HepG2 (cell line): Measurements from ENCODE around the gene CYP26A1. TPM values are rescaled to one million over a fixed set of nuclear protein-coding genes. Genes with fewer than 3 reads are reported as not detected.
A peak's percentile ranks its signal among the peaks of the same experiment; 100 is the strongest.

ENCODE experiments used
- ARID5B ChIP-seq: IDR thresholded peaks from 2 replicates; pipeline ENCODE4 v1.4.0; 2020; ENCODE audit warnings: mild to moderate bottlenecking, missing genetic modification reagents
- ATAD3A ChIP-seq: sonication (generic); formaldehyde crosslinking; IDR thresholded peaks from 2 replicates; pipeline ENCODE4 v1.4.0; 2020; ENCODE audit warnings: missing genetic modification reagents
- BHLHE40 ChIP-seq: IDR thresholded peaks from 2 replicates; pipeline ENCODE4 v1.6.1; 2011; ENCODE audit warnings: low read length, improper control_type of control experiment
- BORCS8-MEF2B ChIP-seq: sonication (generic); formaldehyde crosslinking; IDR thresholded peaks from 2 replicates; pipeline ENCODE4 v1.8.0; 2022; ENCODE audit warnings: mild to moderate bottlenecking, missing genetic modification reagents
- CREBL2 ChIP-seq: sonication (generic); formaldehyde crosslinking; IDR thresholded peaks from 2 replicates; pipeline ENCODE4 v1.8.1; 2023; ENCODE audit warnings: missing genetic modification reagents, mild to moderate bottlenecking, borderline replicate concordance
- ERF ChIP-seq: IDR thresholded peaks from 2 replicates; pipeline ENCODE4 v1.6.1; 2018; ENCODE audit warnings: missing biosample characterization, missing genetic modification reagents
- HOXD1 ChIP-seq: sonication (generic); formaldehyde crosslinking; IDR thresholded peaks from 2 replicates; pipeline ENCODE4 v1.5.0; 2020; ENCODE audit warnings: missing genetic modification reagents
- MAFF ChIP-seq: IDR thresholded peaks from 2 replicates; pipeline ENCODE4 v1.6.1; 2011; ENCODE audit warnings: low read depth, low read length, improper control_type of control experiment
- MXD4 ChIP-seq: IDR thresholded peaks from 2 replicates; pipeline ENCODE4 v1.6.1; 2016; ENCODE audit warnings: mild to moderate bottlenecking, missing biosample characterization, missing genetic modification reagents
- NKX3-1 ChIP-seq: sonication (generic); formaldehyde crosslinking; IDR thresholded peaks from 2 replicates; pipeline ENCODE4 v1.5.0; 2020; ENCODE audit warnings: missing genetic modification reagents
- NR0B2 ChIP-seq: sonication (generic); formaldehyde crosslinking; IDR thresholded peaks from 2 replicates; pipeline ENCODE4 v1.4.0; 2020; ENCODE audit warnings: mild to moderate bottlenecking, missing genetic modification reagents
- SATB2 ChIP-seq: sonication (generic); formaldehyde crosslinking; IDR thresholded peaks from 2 replicates; pipeline ENCODE4 v1.5.0; 2020; ENCODE audit warnings: missing genetic modification reagents
- SIX1 ChIP-seq: sonication (generic); formaldehyde crosslinking; IDR thresholded peaks from 2 replicates; pipeline ENCODE4 v1.4.0; 2020; ENCODE audit warnings: missing genetic modification reagents, borderline replicate concordance
- SP2 ChIP-seq: sonication (generic); formaldehyde crosslinking; IDR thresholded peaks from 2 replicates; pipeline ENCODE4 v1.5.1; 2020; ENCODE audit warnings: mild to moderate bottlenecking, missing genetic modification reagents
- TGIF2 ChIP-seq: IDR thresholded peaks from 2 replicates; pipeline ENCODE4 v1.6.1; 2016; ENCODE audit warnings: control low read depth, missing compliant biosample characterization
- ZFP82 ChIP-seq: sonication (generic); formaldehyde crosslinking; IDR thresholded peaks from 2 replicates; pipeline ENCODE4 v1.5.1; 2020; ENCODE audit warnings: mild to moderate bottlenecking, missing genetic modification reagents, borderline replicate concordance
- ZNF44 ChIP-seq: sonication (generic); formaldehyde crosslinking; IDR thresholded peaks from 2 replicates; pipeline ENCODE4 v1.5.1; 2020; ENCODE audit warnings: mild to moderate bottlenecking, missing genetic modification reagents
- ZNF530 ChIP-seq: sonication (generic); formaldehyde crosslinking; IDR thresholded peaks from 2 replicates; pipeline ENCODE4 v1.5.0; 2020; ENCODE audit warnings: low read depth, mild to moderate bottlenecking, missing genetic modification reagents
- ZNF577 ChIP-seq: sonication (generic); formaldehyde crosslinking; IDR thresholded peaks from 2 replicates; pipeline ENCODE4 v1.4.0; 2020; ENCODE audit warnings: mild to moderate bottlenecking, low read depth, missing genetic modification reagents, borderline replicate concordance
- ZNF703 ChIP-seq: sonication (generic); formaldehyde crosslinking; IDR thresholded peaks from 2 replicates; pipeline ENCODE4 v1.5.1; 2020; ENCODE audit warnings: missing genetic modification reagents, mild to moderate bottlenecking, moderate library complexity, borderline replicate concordance
- ZNF704 ChIP-seq: sonication (generic); formaldehyde crosslinking; IDR thresholded peaks from 2 replicates; pipeline ENCODE4 v1.8.1; 2023; ENCODE audit warnings: mild to moderate bottlenecking, inconsistent platforms, moderate library complexity, missing genetic modification reagents, borderline replicate concordance
- ZNF766 ChIP-seq: sonication (generic); formaldehyde crosslinking; IDR thresholded peaks from 2 replicates; pipeline ENCODE4 v1.5.0; 2020; ENCODE audit warnings: missing genetic modification reagents, borderline replicate concordance
- ZNF775 ChIP-seq: sonication (generic); formaldehyde crosslinking; IDR thresholded peaks from 2 replicates; pipeline ENCODE4 v1.4.0; 2020; ENCODE audit warnings: missing genetic modification reagents, mild to moderate bottlenecking, moderate library complexity, borderline replicate concordance
- ZZZ3 ChIP-seq: sonication (generic); formaldehyde crosslinking; IDR thresholded peaks from 2 replicates; pipeline ENCODE4 v1.4.0; 2020; ENCODE audit warnings: missing genetic modification reagents, mild to moderate bottlenecking, borderline replicate concordance
- polyA plus RNA-seq, 8 experiments: library from polyadenylated mRNA; depleted of rRNA in 3 of 8; stranded (reverse) in 7 of 8; unstranded in 1 of 8; fragments of >200 nt; fragmentation: Illumina TruSeq in 4 of 8; extraction: Trizol in 4 of 8; gene quantifications; 2 replicates each; pipeline versions ENCODE4 v1.2.1 to v1.2.3, GENCODE V29; 2011 to 2016; ENCODE audit warnings: low read depth in 4 of 8, missing spikeins in 1 of 8, mixed read lengths in 1 of 8; ENCODE audit not compliant: insufficient read depth in 1 of 8
- total RNA-seq, 5 experiments: library from RNA; depleted of rRNA; stranded (reverse); fragments of >200 nt; fragmentation: Illumina TruSeq; extraction: Trizol; gene quantifications; 2 replicates each; pipeline ENCODE4 v1.2.3, GENCODE V29; 2016; ENCODE audit warnings: low read depth in 1 of 5
- TF ChIP-seq, protein P1 (sequence below): sonication (generic); formaldehyde crosslinking; IDR thresholded peaks from 2 replicates; pipeline ENCODE4 v1.5.0; 2020; ENCODE audit warnings: missing genetic modification reagents

CYP26A1 gene
- total and polyA plus RNA-seq, 2 of the 13 experiments (the other 11 are each of a cell fraction or from before 2014, with no cell fraction given), result 0.15 TPM; not detected in 1

- TF ChIP-seq NR0B2 (CRISPR knock-in tag) (no peak), BORCS8-MEF2B (CRISPR knock-in tag) (no peak), SP2 (CRISPR knock-in tag) (no peak), ATAD3A (CRISPR knock-in tag) (no peak), SATB2 (no peak), ZNF577 (CRISPR knock-in tag) (no peak), ERF (CRISPR knock-in tag) (no peak), ZNF703 (CRISPR knock-in tag) (no peak), CREBL2 (CRISPR knock-in tag) (no peak), MXD4 (CRISPR knock-in tag) (no peak; the same call in 1 of the 2 replicates), HOXD1 (CRISPR knock-in tag) (peak; percentile 47), ZNF775 (CRISPR knock-in tag) (no peak), SIX1 (no peak), ZZZ3 (CRISPR knock-in tag) (no peak), MAFF (no peak), BHLHE40 (peak; percentile 3; the same call in 1 of the 2 replicates), ZFP82 (CRISPR knock-in tag) (no peak), ZNF530 (no peak), ZNF704 (CRISPR knock-in tag) (no peak), ARID5B (CRISPR knock-in tag) (peak; percentile 82), ZNF44 (no peak), NKX3-1 (no peak), TGIF2 (CRISPR knock-in tag) (no peak), ZNF766 (CRISPR knock-in tag) (peak; percentile 10; the same call in 1 of the 2 replicates)
- TF ChIP-seq, protein P1, sequence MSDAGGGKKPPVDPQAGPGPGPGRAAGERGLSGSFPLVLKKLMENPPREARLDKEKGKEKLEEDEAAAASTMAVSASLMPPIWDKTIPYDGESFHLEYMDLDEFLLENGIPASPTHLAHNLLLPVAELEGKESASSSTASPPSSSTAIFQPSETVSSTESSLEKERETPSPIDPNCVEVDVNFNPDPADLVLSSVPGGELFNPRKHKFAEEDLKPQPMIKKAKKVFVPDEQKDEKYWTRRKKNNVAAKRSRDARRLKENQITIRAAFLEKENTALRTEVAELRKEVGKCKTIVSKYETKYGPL (CRISPR knock-in tag), result no peak
These were observed 1.9 kb upstream of the CYP26A1 start (continued) for GRCh38 chr10:93071674-93072224.
